ENCODE measurements around the gene EPGN.

The EPGN gene

GRCh38 chr4:74328501-74328900 lies 20.2 kb downstream of the EPGN start:
- in situ Hi-C loops (cut with MboI; ENCODE audit: low pct_unique_long_range_greater_than_20kb, low sequenced_read_pairs, unreplicated experiment), result no loop called here
- TF ChIP-seq, protein P1, sequence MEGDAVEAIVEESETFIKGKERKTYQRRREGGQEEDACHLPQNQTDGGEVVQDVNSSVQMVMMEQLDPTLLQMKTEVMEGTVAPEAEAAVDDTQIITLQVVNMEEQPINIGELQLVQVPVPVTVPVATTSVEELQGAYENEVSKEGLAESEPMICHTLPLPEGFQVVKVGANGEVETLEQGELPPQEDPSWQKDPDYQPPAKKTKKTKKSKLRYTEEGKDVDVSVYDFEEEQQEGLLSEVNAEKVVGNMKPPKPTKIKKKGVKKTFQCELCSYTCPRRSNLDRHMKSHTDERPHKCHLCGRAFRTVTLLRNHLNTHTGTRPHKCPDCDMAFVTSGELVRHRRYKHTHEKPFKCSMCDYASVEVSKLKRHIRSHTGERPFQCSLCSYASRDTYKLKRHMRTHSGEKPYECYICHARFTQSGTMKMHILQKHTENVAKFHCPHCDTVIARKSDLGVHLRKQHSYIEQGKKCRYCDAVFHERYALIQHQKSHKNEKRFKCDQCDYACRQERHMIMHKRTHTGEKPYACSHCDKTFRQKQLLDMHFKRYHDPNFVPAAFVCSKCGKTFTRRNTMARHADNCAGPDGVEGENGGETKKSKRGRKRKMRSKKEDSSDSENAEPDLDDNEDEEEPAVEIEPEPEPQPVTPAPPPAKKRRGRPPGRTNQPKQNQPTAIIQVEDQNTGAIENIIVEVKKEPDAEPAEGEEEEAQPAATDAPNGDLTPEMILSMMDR (IDR thresholded peaks at IDR 0.05; ENCODE audit: extremely low read depth, insufficient read depth, missing control alignments), result no peak

DNA sequence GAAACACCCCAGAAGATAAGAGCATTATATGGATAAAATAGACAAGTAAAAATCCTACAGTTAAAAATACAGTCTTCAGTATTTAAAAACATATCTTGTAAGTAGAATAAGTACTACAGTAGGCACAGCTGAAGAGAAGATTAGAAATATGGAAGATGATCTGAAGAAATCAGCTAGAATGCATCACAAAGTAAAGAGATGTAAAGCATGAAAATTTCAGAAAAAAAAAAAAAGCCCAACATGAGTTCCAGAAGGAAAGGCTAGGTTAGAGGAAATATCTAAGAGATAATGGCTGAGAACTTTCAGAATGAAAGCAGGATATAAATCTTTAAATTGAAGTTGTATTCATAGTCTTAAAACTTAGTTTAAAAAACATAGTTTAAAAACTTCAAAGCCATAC lies 21.0 kb downstream of the EPGN start:
- TF ChIP-seq, protein P1 (IDR thresholded peaks at IDR 0.05; ENCODE audit: extremely low read depth, insufficient read depth, missing control alignments), result no peak
- in situ Hi-C loops (cut with MboI; ENCODE audit: low pct_unique_long_range_greater_than_20kb, low sequenced_read_pairs, unreplicated experiment), result no loop called here
- DNase-seq (ENCODE audit: low spot score), result no peak

More at GRCh38 chr4:74328501-74328900, 20.2 kb downstream of the EPGN start:
- DNase-seq (ENCODE audit: low spot score), result no peak

GRCh38 chr4:74330295-74330750 lies 22.1 kb downstream of the EPGN start:
- TF ChIP-seq, protein P1 (IDR thresholded peaks at IDR 0.05; ENCODE audit: extremely low read depth, insufficient read depth, missing control alignments), result no peak
- no peak for DNase-seq (ENCODE audit: low spot score)
- in situ Hi-C loops (cut with MboI; ENCODE audit: low pct_unique_long_range_greater_than_20kb, low sequenced_read_pairs, unreplicated experiment), result no loop called here

DNA sequence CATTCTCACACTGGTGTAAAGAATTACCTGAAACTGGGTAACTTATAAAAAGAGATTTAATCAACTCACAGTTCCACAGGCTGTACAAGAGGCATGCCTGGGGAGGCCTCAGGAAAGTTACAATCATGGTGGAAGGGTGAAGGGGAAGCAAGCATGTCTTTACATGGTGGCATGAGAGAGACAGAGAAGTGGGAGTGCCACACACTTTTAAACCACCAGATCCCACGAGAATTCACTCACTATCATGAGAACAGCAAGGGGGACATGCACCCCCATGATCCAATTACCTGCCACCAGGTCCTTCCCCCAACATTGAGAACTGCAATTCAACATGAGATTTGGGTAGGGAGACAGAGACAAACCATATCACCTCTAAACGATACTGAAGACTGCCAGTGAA lies 23.0 kb downstream of the EPGN start:
- no peak for DNase-seq (ENCODE audit: low spot score)
- TF ChIP-seq, protein P1 (IDR thresholded peaks at IDR 0.05; ENCODE audit: extremely low read depth, insufficient read depth, missing control alignments), result no peak
- in situ Hi-C loops (cut with MboI; ENCODE audit: low pct_unique_long_range_greater_than_20kb, low sequenced_read_pairs, unreplicated experiment), result no loop called here

GRCh38 chr4:74331944-74332343 lies 23.7 kb downstream of the EPGN start:
- DNase-seq (ENCODE audit: low spot score), result no peak
- TF ChIP-seq, protein P1 (IDR thresholded peaks at IDR 0.05; ENCODE audit: extremely low read depth, insufficient read depth, missing control alignments), result no peak
- in situ Hi-C loops (cut with MboI; ENCODE audit: low pct_unique_long_range_greater_than_20kb, low sequenced_read_pairs, unreplicated experiment), result no loop called here

DNA sequence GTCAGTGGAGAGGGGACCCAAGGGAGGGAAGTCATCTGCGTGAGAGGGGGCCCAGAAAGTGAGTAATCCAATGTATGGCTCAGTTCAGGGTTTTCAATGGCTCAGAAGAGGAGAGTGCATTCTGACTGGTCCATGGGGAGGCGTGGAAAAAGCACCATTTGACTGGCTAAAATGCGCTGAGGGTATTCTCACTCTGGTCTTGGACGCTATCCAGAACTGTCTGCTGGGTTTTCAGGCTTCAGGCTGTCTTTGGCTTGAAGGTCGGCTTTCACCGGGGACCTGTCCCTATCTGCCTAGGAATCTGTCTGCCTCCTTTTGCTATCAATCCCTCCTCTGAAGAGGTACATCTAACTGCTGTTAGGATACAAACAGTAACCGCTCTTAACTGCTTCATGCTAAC lies 26.4 kb downstream of the EPGN start:
- in situ Hi-C loops (cut with MboI; ENCODE audit: low pct_unique_long_range_greater_than_20kb, low sequenced_read_pairs, unreplicated experiment), result no loop called here
- TF ChIP-seq, protein P1 (IDR thresholded peaks at IDR 0.05; ENCODE audit: extremely low read depth, insufficient read depth, missing control alignments), result no peak

More for the DNA sequence above, 26.4 kb downstream of the EPGN start:
- DNase-seq (ENCODE audit: low spot score), result no peak
